ENCODE measurements around the gene NCMAP. TPM values are rescaled to one million over a fixed set of nuclear protein-coding genes. Genes with fewer than 3 reads are reported as not detected.

Gene NCMAP
- total RNA-seq, 2 donors from 2014 or later, result 9.9 to 12.7 TPM

DNA sequence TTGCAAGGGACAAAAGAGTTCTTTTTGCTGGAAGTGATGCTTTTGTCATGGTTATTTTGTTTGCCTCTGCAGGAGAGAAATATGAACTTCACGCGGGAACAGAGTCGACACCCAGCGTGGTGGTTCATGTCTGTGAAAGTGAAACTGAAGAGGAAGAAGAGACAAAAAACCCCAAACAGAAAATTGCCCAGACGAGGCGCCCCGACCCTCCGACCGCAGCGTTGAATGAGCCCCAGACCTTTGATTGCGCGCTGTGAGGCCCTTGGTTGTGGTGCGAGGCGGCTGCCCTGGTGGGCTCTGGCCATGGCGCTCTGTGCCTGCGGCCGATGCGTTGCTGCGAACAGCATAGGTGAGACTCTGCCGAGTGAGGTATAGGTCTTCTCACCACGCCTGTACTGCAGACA lies 20.9 kb upstream of the NCMAP start:
- 72 to 90% methylated on average over 21 of the region's 21 CpGs for WGBS, 2 donors
- no peak for TF ChIP-seq POLR2A (IDR thresholded peaks at IDR 0.05)
- TF ChIP-seq, protein P1, sequence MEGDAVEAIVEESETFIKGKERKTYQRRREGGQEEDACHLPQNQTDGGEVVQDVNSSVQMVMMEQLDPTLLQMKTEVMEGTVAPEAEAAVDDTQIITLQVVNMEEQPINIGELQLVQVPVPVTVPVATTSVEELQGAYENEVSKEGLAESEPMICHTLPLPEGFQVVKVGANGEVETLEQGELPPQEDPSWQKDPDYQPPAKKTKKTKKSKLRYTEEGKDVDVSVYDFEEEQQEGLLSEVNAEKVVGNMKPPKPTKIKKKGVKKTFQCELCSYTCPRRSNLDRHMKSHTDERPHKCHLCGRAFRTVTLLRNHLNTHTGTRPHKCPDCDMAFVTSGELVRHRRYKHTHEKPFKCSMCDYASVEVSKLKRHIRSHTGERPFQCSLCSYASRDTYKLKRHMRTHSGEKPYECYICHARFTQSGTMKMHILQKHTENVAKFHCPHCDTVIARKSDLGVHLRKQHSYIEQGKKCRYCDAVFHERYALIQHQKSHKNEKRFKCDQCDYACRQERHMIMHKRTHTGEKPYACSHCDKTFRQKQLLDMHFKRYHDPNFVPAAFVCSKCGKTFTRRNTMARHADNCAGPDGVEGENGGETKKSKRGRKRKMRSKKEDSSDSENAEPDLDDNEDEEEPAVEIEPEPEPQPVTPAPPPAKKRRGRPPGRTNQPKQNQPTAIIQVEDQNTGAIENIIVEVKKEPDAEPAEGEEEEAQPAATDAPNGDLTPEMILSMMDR (IDR thresholded peaks at IDR 0.05), result no peak

DNA sequence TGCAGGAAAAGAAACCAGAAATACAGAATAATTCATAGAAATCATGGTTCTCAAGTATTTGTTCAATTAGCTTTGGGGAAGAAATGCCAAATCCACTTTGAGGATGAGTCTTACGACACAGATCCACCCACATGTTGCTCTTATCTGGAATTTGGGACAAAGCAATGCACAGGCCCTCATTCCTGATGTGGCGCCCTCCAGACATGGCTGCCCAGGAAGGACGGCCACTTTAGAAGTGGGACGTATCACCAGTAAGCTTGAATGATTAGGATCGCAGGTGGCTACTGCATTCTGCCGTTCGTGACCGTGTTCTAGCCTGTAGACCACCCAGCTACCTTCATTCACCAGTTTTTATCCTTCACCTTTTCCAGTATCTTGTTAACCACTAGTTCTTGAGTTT lies 20.1 kb upstream of the NCMAP start:
- WGBS, 2 donors, result 92% methylated on average over 8 of the region's 8 CpGs
- no peaks in the 10 kb centered on the region for H3K27me3 ChIP-seq
- H3K36me3 ChIP-seq (replicated peaks in 1 of 2; ENCODE audit: insufficient read depth in 1 of 2, low read depth in 2 of 2), result peaks cover 0 to 5% of the 10 kb centered on the region in 2 donors
- TF ChIP-seq, protein P1 (IDR thresholded peaks at IDR 0.05), result no peak
- TF ChIP-seq POLR2A (IDR thresholded peaks at IDR 0.05), result no peak
- H3K4me3 ChIP-seq, result no peak overlapping the region
- intact Hi-C loops (cut with DNase I), result no loop called here
- H3K9me3 ChIP-seq, result no peaks in the 10 kb centered on the region
- ATAC-seq (no peak), DNase-seq (no peak)
- H3K4me1 ChIP-seq, result peaks cover 5% of the 10 kb centered on the region
- no peak overlapping the region for H3K27ac ChIP-seq

More for the DNA sequence above, 20.9 kb upstream of the NCMAP start:
- no peaks in the 10 kb centered on the region for H3K9me3 ChIP-seq
- no peaks in the 10 kb centered on the region for H3K27me3 ChIP-seq
- H3K36me3 ChIP-seq (replicated peaks in 1 of 2; ENCODE audit: insufficient read depth in 1 of 2, low read depth in 2 of 2), result peaks cover 0 to 2% of the 10 kb centered on the region in 2 donors
- no peak for ATAC-seq
- no peak for DNase-seq
- intact Hi-C loops (cut with DNase I), result no loop called here
- H3K27ac ChIP-seq, result no peak overlapping the region
- no peaks in the 10 kb centered on the region for H3K4me1 ChIP-seq
- no peak overlapping the region for H3K4me3 ChIP-seq

DNA sequence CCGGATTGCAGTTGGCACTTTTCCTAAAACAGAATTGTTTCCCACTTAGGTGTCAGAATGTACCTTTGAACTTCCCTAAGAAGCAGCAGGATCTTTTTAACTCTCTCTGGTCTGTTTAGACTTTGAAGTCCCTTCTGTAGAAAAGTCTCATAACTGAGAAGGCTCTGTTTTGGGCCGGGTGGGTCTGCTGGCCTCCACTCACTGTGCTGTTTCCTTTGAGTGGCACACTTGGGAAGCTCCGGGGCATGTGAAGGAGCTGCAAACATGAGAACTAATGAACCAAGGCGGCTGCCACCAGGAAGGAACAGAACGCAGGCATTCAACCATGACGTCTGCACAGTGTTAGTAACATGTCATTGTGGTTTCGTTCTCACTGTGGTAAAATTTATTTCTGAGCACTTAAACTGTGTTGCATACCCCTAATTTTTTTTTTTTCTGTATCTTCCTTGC lies 19.5 kb upstream of the NCMAP start:
- DNase-seq (peak in 1 of 4 donors; percentile 39), ATAC-seq (no peak)
- Histone ChIP-seq H3K4me1 (peaks cover 11% of the 10 kb centered on the region), H3K27me3 (no peaks in the 10 kb centered on the region), H3K9me3 (no peaks in the 10 kb centered on the region), H3K27ac (no peak overlapping the region), H3K36me3 (replicated peaks in 1 of 2; ENCODE audit: insufficient read depth in 1 of 2, low read depth in 2 of 2) (peaks cover 0 to 5% of the 10 kb centered on the region in 2 donors), H3K4me3 (no peak overlapping the region)
- WGBS, 2 donors, result 57 to 80% methylated on average over 7 of the region's 7 CpGs
- intact Hi-C loops (cut with DNase I), result no loop called here
- TF ChIP-seq POLR2A (IDR thresholded peaks at IDR 0.05), result no peak
- TF ChIP-seq, protein P1 (IDR thresholded peaks at IDR 0.05), result no peak

DNA sequence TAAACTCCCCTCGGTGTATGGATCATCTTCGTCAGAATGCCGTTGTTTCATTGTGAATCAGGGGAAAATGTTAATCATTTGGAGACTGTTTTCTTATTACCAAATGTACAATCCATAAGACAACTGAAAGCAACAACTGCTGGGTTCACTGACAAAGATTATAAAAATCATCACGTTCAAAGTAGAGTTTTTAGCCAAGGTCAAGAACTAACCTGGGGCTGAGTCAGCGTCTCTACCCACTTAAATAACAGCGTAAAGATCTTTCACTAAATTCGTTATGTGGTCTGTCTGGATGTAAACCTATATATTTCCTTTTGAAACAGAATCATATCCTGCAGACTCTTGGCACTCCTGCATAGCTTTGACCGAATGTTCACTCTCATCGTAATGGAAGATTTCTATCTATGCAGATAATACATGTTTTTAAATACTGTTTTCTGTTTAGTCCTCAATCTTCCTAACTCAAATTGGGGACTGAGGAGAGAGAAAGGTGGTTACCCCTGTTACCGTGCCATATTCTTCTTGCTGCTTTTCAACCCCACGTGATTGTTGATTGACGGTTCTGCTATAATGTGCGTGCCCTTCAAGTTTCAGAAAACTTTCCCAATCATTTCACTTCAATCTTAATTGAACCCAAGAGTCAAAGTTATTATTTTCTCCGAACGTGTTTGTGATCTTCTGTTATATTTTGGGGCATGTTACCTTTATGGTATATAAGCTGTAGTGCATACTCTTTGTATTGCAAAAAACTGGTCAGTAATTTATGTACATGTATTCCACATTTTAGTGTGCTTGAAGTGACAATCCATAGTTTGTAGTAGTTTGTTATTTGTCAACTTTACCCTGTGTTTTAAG lies 15.6 kb upstream of the NCMAP start:
- H3K9me3 ChIP-seq, result no peaks in the 10 kb centered on the region
- intact Hi-C loops (cut with DNase I), result no loop called here
- TF ChIP-seq POLR2A (IDR thresholded peaks at IDR 0.05), result no peak
- TF ChIP-seq, protein P1 (IDR thresholded peaks at IDR 0.05), result no peak
- H3K4me1 ChIP-seq, result peaks cover 17% of the 10 kb centered on the region
- peaks cover 0 to 2% of the 10 kb centered on the region in 2 donors for H3K36me3 ChIP-seq (replicated peaks in 1 of 2; ENCODE audit: insufficient read depth in 1 of 2, low read depth in 2 of 2)
- ATAC-seq, result no peak
- no peak overlapping the region for H3K4me3 ChIP-seq
- WGBS, 2 donors, result 59 to 65% methylated on average over 15 of the region's 15 CpGs
- no peaks in the 10 kb centered on the region for H3K27me3 ChIP-seq
- no peak for DNase-seq
- peak overlapping the region in 2 of 4 donors; percentile 32 to 63 for H3K27ac ChIP-seq
